ENCODE data around the gene NPBWR2. TPM values are rescaled to one million over a fixed set of nuclear protein-coding genes. Genes with fewer than 3 reads are reported as not detected.

Gene NPBWR2
- total RNA-seq, 1 donor from 2014 or later, result not detected

DNA sequence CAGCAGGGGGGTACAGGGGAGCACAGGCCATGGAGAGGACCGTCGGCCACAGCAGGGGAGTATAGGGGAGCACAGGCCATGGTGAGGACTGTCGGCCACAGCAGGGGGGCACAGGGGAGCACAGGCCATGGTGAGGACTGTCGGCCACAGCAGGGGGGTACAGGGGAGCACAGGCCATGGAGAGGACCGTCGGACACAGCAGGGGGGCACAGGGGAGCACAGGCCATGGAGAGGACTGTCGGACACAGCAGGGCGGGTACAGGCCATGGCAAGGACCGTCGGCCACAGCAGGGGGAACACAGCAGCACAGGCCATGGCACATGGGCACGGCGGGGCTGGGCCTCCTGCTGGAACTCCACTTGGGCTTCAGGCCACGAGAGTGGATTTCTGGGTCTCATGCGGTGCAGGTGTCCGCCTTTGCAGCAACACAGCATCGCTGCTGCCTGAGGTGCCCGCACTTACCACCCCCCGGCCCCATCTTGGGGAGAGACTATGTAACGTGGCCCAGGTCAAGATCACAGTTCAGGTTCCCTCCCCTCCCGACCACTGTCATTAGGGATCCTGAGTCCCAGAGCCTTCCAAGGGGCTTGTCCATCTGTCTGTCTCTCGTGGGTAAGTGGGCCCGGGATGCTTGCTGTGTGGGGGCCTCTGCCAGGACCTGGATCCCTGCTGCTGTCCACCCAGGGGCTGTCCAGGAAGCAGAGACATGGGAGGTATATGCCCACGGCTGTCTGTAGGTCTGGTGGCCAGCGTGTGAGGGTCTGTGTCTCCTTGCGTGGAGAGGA lies 2.5 kb downstream of the NPBWR2 start:
- Mint-ChIP-seq H3K9me3 (ENCODE audit: unreplicated experiment) (no peaks in the 10 kb centered on the region), H3K4me3 (ENCODE audit: unreplicated experiment) (no peak overlapping the region), H3K27ac (ENCODE audit: unreplicated experiment) (no peak overlapping the region), H3K36me3 (ENCODE audit: unreplicated experiment) (no peaks in the 10 kb centered on the region), H3K4me1 (ENCODE audit: unreplicated experiment) (peaks cover 4% of the 10 kb centered on the region), H3K27me3 (ENCODE audit: unreplicated experiment) (peaks cover 37% of the 10 kb centered on the region)
- no peak for DNase-seq (ENCODE audit: extremely low spot score, unreplicated experiment)
- TF ChIP-seq, protein P1, sequence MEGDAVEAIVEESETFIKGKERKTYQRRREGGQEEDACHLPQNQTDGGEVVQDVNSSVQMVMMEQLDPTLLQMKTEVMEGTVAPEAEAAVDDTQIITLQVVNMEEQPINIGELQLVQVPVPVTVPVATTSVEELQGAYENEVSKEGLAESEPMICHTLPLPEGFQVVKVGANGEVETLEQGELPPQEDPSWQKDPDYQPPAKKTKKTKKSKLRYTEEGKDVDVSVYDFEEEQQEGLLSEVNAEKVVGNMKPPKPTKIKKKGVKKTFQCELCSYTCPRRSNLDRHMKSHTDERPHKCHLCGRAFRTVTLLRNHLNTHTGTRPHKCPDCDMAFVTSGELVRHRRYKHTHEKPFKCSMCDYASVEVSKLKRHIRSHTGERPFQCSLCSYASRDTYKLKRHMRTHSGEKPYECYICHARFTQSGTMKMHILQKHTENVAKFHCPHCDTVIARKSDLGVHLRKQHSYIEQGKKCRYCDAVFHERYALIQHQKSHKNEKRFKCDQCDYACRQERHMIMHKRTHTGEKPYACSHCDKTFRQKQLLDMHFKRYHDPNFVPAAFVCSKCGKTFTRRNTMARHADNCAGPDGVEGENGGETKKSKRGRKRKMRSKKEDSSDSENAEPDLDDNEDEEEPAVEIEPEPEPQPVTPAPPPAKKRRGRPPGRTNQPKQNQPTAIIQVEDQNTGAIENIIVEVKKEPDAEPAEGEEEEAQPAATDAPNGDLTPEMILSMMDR (IDR thresholded peaks at IDR 0.05), result no peak

DNA sequence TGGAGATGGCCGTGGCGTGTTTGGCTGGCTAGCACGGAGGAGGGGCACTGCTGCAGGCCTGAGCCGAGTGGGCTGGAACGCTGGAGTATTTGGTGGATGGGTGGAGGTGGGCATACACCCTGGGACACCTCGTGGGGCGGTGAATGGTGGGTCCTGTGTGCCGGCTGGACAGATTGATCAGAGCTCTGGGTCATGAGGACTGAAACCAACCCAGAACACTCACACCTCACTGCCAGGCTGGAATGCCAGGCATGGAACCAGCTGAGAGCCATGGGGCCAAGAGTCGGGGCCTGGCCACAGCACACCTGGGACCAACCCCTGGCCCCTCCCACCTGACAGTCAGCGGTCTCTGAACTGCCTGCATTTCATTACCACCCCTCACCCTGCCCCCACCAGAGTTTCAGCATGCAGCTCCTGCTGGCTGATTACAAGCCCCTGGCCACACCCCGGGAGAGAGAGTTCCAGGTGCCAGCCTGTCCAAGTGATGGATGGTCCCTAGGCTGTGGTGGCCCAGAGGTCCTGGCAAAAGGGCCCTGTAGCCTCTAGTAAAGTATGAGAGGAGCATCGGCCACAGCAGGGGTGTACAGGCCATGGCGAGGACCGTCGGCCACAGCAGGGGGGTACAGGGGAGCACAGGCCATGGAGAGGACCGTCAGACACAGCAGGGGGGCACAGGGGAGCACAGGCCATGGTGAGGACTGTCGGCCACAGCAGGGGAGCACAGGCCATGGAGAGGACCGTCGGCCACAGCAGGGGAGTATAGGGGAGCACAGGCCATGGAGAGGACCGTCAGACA lies 3.3 kb downstream of the NPBWR2 start:
- peaks cover 37% of the 10 kb centered on the region for H3K27me3 Mint-ChIP-seq (ENCODE audit: unreplicated experiment)

DNA sequence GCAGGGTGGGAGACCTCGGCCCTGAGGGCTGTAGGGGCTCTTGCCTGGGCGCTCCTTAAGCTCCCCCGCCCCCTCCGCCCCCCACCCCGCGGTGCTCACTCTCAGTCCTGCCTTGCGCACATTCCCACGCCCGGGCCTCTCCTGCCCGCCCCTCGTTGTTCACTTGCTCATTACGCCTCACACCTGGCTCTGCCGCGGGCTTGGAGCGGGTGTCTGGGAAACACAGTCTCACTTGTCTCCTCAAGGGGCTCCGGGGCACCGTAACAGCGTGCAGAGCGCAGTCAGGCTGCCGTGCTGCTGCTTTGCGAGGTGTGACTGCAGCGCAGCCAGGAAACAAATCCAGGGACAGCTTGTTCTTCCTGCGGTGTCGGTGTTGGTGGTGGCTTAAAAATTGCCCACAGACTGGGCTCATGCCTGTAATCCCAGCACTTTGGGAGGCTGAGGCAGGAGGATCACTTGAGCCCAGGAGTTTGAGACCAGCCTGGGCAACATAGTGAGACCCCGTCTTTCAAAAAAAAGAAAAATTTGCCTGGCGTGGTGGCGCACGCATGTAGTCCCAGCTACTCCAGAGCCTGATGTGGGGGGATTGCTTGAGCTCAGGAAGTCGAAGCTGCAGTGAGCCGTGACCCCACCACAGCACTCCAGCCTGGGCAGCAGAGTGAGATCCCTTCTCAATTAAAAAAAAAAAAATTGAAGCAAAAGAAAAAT lies 4.6 kb downstream of the NPBWR2 start:
- no peak overlapping the region for H3K27ac Mint-ChIP-seq (ENCODE audit: unreplicated experiment)
- no peaks in the 10 kb centered on the region for H3K36me3 Mint-ChIP-seq (ENCODE audit: unreplicated experiment)
- peaks cover 4% of the 10 kb centered on the region for H3K4me1 Mint-ChIP-seq (ENCODE audit: unreplicated experiment)
- H3K4me3 Mint-ChIP-seq (ENCODE audit: unreplicated experiment), result peak overlapping the region; percentile 47
- DNase-seq (ENCODE audit: extremely low spot score, unreplicated experiment), result no peak
- H3K9me3 Mint-ChIP-seq (ENCODE audit: unreplicated experiment), result no peaks in the 10 kb centered on the region
- TF ChIP-seq, protein P1 (IDR thresholded peaks at IDR 0.05), result no peak
- peaks cover 37% of the 10 kb centered on the region for H3K27me3 Mint-ChIP-seq (ENCODE audit: unreplicated experiment)

More for the DNA sequence above, 3.3 kb downstream of the NPBWR2 start:
- Mint-ChIP-seq H3K9me3 (ENCODE audit: unreplicated experiment) (no peaks in the 10 kb centered on the region), H3K36me3 (ENCODE audit: unreplicated experiment) (no peaks in the 10 kb centered on the region), H3K27ac (ENCODE audit: unreplicated experiment) (no peak overlapping the region), H3K4me3 (ENCODE audit: unreplicated experiment) (no peak overlapping the region), H3K4me1 (ENCODE audit: unreplicated experiment) (peaks cover 4% of the 10 kb centered on the region)
- no peak for DNase-seq (ENCODE audit: extremely low spot score, unreplicated experiment)
- TF ChIP-seq, protein P1 (IDR thresholded peaks at IDR 0.05), result no peak

DNA sequence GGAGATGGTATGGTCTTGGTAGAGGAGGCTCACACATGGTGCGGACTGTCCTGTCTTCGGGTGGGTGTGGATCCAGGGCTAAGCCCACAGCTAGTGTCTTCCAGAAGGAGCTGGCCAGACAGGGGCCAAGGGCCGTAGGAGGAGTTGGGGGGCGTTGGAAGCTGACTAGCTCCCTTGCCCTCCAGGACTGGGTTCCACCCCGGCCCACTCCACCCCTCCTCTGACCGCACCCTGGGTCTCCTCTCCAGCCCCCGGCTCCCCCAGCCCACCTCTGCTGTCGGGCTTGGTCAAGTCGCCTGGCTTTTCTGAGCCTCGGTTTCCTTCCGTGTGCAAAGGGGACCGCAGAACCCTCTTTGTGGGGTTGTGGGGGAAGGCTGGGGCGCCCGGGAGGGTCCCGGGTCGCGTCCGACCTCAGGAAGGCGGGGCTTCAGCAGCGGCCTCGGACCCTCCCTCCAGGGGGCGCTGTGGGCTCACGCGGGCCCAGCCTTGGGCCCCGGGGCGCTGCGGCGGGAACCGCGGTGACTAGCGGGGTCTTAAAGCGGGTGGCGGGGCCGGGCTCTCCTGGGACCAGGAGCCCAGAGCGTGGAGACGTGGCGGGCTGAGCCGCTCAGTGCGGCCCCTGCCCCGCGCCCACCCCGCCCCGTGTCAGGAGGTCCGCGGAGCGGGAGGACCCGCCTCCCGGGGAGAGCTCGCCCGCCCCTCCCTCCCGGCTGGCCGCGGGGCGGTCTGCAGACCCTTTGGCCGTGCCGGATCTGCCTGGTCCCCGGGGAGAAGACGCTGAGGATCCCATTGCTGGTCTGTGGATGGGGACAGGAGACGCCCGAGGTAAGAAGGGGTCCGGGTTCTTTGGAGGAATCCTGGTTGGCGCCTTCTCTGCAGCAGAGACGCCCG lies 5.4 kb downstream of the NPBWR2 start:
- H3K27me3 Mint-ChIP-seq (ENCODE audit: unreplicated experiment), result peaks cover 37% of the 10 kb centered on the region
- no peaks in the 10 kb centered on the region for H3K36me3 Mint-ChIP-seq (ENCODE audit: unreplicated experiment)
- H3K4me3 Mint-ChIP-seq (ENCODE audit: unreplicated experiment), result no peak overlapping the region
- H3K9me3 Mint-ChIP-seq (ENCODE audit: unreplicated experiment), result no peaks in the 10 kb centered on the region
- TF ChIP-seq, protein P1 (IDR thresholded peaks at IDR 0.05), result peak; percentile 69
- H3K27ac Mint-ChIP-seq (ENCODE audit: unreplicated experiment), result no peak overlapping the region
- H3K4me1 Mint-ChIP-seq (ENCODE audit: unreplicated experiment), result peaks cover 4% of the 10 kb centered on the region
- no peak for DNase-seq (ENCODE audit: extremely low spot score, unreplicated experiment)

All from osteocyte (in vitro differentiated cells).